RWPE1 (cell line): ENCODE results near the gene PTPRK.

Source experiments
- CTCF ChIA-PET: fragments of 350-600 bp; sonication (Branson Sonifier 250); formaldehyde crosslinking; extraction: SDS; loops from one replicate; lab custom pipeline; 2021; lab: Yijun Ruan, JAX
- POLR2A ChIA-PET: fragments of 400-600 bp; formaldehyde crosslinking; extraction: SDS; loops from one replicate; lab custom pipeline; 2020; ENCODE audit warnings: antibody characterized with exemption; ENCODE audit not compliant: low non-redundant PET; lab: Yijun Ruan, JAX
- DNase-seq: peaks from one replicate; pipeline ENCODE4 v3.0.0; 2012; ENCODE audit warnings: low spot score
- H3K27ac ChIP-seq: fragments of 450-650 bp; 2 replicates; pipeline ENCODE4 v1.5.1; 2017
- CTCF ChIP-seq: fragments of 450-650 bp; conservative IDR thresholded peaks from 2 replicates; pipeline ENCODE4 v1.5.1; 2017; ENCODE audit warnings: low read depth, mild to moderate bottlenecking

The PTPRK gene

GRCh38 chr6:128252341-128253176 lies 267.8 kb downstream of the PTPRK start:
- CTCF ChIA-PET: no interaction called here
- POLR2A ChIA-PET: no interaction called here
- DNase-seq: no peak
- no peak overlapping the region for H3K27ac ChIP-seq
- no peak for TF ChIP-seq CTCF

GRCh38 chr6:128251445-128252340 lies 268.7 kb downstream of the PTPRK start:
- ChIA-PET POLR2A (no interaction called here), CTCF (interaction anchor here (0.6 kb wide), 2 partner anchors 76 to 317 kb away, joined by 4 to 6 read pairs; no protein-coding TSS in a partner anchor)
- TF ChIP-seq CTCF: no peak
- no peak overlapping the region for H3K27ac ChIP-seq
- DNase-seq: no peak

GRCh38 chr6:128250370-128251070 lies 269.9 kb downstream of the PTPRK start:
- POLR2A ChIA-PET: no interaction called here
- CTCF ChIA-PET: interaction anchor here (0.6 kb wide), 1 partner anchor 243 kb away, joined by 4 read pairs; no protein-coding TSS in a partner anchor
- no peak for TF ChIP-seq CTCF
- no peak for DNase-seq
- H3K27ac ChIP-seq: no peak overlapping the region

- no peak for DNase-seq
- CTCF ChIA-PET: interaction anchor here (0.6 kb wide), 1 partner anchor 20 kb away, joined by 3 read pairs; no protein-coding TSS in a partner anchor
- POLR2A ChIA-PET: no interaction called here
- no peak overlapping the region for H3K27ac ChIP-seq
- TF ChIP-seq CTCF: no peak
Measured at GRCh38 chr6:128249429-128249828, 271.0 kb downstream of the PTPRK start.

- POLR2A ChIA-PET: no interaction called here
- CTCF ChIA-PET: no interaction called here
- H3K27ac ChIP-seq: no peak overlapping the region
- DNase-seq: no peak
- TF ChIP-seq CTCF: no peak
Measured at GRCh38 chr6:128246472-128247260, 273.7 kb downstream of the PTPRK start.
